SK-N-SH treated with all-trans-retinoic acid at 6 μM for 48 hours (cell line): Measurements from ENCODE around the gene NARS2.

Source experiments
- ARNTL ChIP-seq: fragments of 450-650 bp; formaldehyde crosslinking; IDR thresholded peaks from 2 replicates; pipeline ENCODE4 v1.5.0; 2020; ENCODE audit warnings: low read depth, mild to moderate bottlenecking, moderate library complexity, borderline replicate concordance
- BACH2 ChIP-seq: fragments of 250-450 bp; sonication (Bioruptor Pico); IDR thresholded peaks from 2 replicates; pipeline ENCODE4 v1.9.0; 2021; ENCODE audit warnings: mild to moderate bottlenecking, borderline replicate concordance
- CSDC2 ChIP-seq: fragments of 250-450 bp; sonication (Bioruptor Pico); IDR thresholded peaks from 2 replicates; pipeline ENCODE4 v1.5.0; 2020; ENCODE audit warnings: mild to moderate bottlenecking, moderate library complexity
- OSR1 ChIP-seq: fragments of 250-450 bp; sonication (Bioruptor Pico); IDR thresholded peaks from 2 replicates; pipeline ENCODE4 v1.8.0; 2022; ENCODE audit warnings: moderate library complexity, mild to moderate bottlenecking, inconsistent platforms
- RARB ChIP-seq: fragments of 250-450 bp; sonication (Bioruptor Pico); IDR thresholded peaks from 2 replicates; pipeline ENCODE4 v1.8.0; 2021; ENCODE audit warnings: mild to moderate bottlenecking, moderate library complexity
- ZFP3 ChIP-seq: fragments of 250-450 bp; sonication (Bioruptor Pico); IDR thresholded peaks from 2 replicates; pipeline ENCODE4 v1.5.0; 2020; ENCODE audit warnings: mild to moderate bottlenecking, moderate library complexity
- ZFP30 ChIP-seq: fragments of 450-650 bp; formaldehyde crosslinking; IDR thresholded peaks from 2 replicates; pipeline ENCODE4 v1.5.0; 2022; ENCODE audit warnings: mild to moderate bottlenecking, moderate library complexity
- TF ChIP-seq, protein P1 (sequence below): fragments of 250-450 bp; sonication (Bioruptor Pico); IDR thresholded peaks from 2 replicates; pipeline ENCODE4 v1.5.0; 2020; ENCODE audit warnings: mild to moderate bottlenecking, moderate library complexity
- TF ChIP-seq, protein P2 (sequence below): fragments of 250-450 bp; sonication (Bioruptor Pico); IDR thresholded peaks from 2 replicates; pipeline ENCODE4 v1.5.1; 2020; ENCODE audit warnings: low read depth, mild to moderate bottlenecking, moderate library complexity
- TF ChIP-seq, protein P3 (sequence below): fragments of 250-450 bp; sonication (Bioruptor Pico); IDR thresholded peaks from 2 replicates; pipeline ENCODE4 v1.8.0; 2020; ENCODE audit warnings: mild to moderate bottlenecking, moderate library complexity, borderline replicate concordance

- no peak for TF ChIP-seq RARB (CRISPR knock-in tag)
- no peak for TF ChIP-seq OSR1
- 0 out of 2 replicates have a peak, but pooled peaks have one; percentile 76 for TF ChIP-seq BACH2 (CRISPR knock-in tag)
- no peak for TF ChIP-seq ARNTL
- no peak for TF ChIP-seq CSDC2 (CRISPR knock-in tag)
- TF ChIP-seq, protein P1, sequence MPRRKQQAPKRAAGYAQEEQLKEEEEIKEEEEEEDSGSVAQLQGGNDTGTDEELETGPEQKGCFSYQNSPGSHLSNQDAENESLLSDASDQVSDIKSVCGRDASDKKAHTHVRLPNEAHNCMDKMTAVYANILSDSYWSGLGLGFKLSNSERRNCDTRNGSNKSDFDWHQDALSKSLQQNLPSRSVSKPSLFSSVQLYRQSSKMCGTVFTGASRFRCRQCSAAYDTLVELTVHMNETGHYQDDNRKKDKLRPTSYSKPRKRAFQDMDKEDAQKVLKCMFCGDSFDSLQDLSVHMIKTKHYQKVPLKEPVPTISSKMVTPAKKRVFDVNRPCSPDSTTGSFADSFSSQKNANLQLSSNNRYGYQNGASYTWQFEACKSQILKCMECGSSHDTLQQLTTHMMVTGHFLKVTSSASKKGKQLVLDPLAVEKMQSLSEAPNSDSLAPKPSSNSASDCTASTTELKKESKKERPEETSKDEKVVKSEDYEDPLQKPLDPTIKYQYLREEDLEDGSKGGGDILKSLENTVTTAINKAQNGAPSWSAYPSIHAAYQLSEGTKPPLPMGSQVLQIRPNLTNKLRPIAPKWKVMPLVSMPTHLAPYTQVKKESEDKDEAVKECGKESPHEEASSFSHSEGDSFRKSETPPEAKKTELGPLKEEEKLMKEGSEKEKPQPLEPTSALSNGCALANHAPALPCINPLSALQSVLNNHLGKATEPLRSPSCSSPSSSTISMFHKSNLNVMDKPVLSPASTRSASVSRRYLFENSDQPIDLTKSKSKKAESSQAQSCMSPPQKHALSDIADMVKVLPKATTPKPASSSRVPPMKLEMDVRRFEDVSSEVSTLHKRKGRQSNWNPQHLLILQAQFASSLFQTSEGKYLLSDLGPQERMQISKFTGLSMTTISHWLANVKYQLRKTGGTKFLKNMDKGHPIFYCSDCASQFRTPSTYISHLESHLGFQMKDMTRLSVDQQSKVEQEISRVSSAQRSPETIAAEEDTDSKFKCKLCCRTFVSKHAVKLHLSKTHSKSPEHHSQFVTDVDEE (CRISPR knock-in tag): peak; percentile 91
- TF ChIP-seq, protein P2, sequence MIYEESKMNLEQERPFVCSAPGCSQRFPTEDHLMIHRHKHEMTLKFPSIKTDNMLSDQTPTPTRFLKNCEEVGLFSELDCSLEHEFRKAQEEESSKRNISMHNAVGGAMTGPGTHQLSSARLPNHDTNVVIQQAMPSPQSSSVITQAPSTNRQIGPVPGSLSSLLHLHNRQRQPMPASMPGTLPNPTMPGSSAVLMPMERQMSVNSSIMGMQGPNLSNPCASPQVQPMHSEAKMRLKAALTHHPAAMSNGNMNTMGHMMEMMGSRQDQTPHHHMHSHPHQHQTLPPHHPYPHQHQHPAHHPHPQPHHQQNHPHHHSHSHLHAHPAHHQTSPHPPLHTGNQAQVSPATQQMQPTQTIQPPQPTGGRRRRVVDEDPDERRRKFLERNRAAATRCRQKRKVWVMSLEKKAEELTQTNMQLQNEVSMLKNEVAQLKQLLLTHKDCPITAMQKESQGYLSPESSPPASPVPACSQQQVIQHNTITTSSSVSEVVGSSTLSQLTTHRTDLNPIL: no peak
- no peak for TF ChIP-seq ZFP3 (CRISPR knock-in tag)
- TF ChIP-seq, protein P3, sequence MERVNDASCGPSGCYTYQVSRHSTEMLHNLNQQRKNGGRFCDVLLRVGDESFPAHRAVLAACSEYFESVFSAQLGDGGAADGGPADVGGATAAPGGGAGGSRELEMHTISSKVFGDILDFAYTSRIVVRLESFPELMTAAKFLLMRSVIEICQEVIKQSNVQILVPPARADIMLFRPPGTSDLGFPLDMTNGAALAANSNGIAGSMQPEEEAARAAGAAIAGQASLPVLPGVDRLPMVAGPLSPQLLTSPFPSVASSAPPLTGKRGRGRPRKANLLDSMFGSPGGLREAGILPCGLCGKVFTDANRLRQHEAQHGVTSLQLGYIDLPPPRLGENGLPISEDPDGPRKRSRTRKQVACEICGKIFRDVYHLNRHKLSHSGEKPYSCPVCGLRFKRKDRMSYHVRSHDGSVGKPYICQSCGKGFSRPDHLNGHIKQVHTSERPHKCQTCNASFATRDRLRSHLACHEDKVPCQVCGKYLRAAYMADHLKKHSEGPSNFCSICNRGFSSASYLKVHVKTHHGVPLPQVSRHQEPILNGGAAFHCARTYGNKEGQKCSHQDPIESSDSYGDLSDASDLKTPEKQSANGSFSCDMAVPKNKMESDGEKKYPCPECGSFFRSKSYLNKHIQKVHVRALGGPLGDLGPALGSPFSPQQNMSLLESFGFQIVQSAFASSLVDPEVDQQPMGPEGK (CRISPR knock-in tag): no peak
- no peak for TF ChIP-seq ZFP30 (CRISPR knock-in tag)
Measured at GRCh38 chr11:78516281-78516680, 58.4 kb downstream of the NARS2 start.
